Spinal cord (tissue), 10 donors: ENCODE results near the gene DDX4. TPM values are rescaled to one million over a fixed set of nuclear protein-coding genes. Genes with fewer than 3 reads are reported as not detected.

Experiments used
- DNase-seq, 6 donors: peaks; one replicate each; pipeline versions ENCODE4 v3.0.0 to v3.0.0-alpha.2; 2013 to 2015; ENCODE audit warnings: low spot score in 6 of 6, low read depth in 4 of 6
- H3K27ac ChIP-seq: one replicate; pipeline ENCODE4 v1.5.1; 2013; ENCODE audit warnings: low read depth, low read length, control low read depth
- H3K27me3 ChIP-seq: one replicate; pipeline ENCODE4 v1.6.1; 2013; ENCODE audit warnings: low read length; ENCODE audit not compliant: control insufficient read depth, insufficient read depth
- H3K36me3 ChIP-seq: one replicate; pipeline ENCODE4 v1.6.1; 2013; ENCODE audit warnings: low read length; ENCODE audit not compliant: control insufficient read depth, insufficient read depth
- H3K4me1 ChIP-seq: one replicate; pipeline ENCODE4 v1.6.1; 2013; ENCODE audit warnings: low read length; ENCODE audit not compliant: control insufficient read depth, insufficient read depth
- H3K4me3 ChIP-seq: one replicate; pipeline ENCODE4 v1.5.1; 2013; ENCODE audit warnings: low read depth, low read length, control low read depth
- H3K9me3 ChIP-seq: one replicate; pipeline ENCODE4 v1.6.1; 2013; ENCODE audit warnings: low read length; ENCODE audit not compliant: control insufficient read depth, insufficient read depth
- WGBS: methylation state at CpG from one replicate; pipeline ENCODE4 v1.1.5; 2013; ENCODE audit warnings: missing lambda C conversion rate; ENCODE audit not compliant: insufficient coverage; 5-methylcytosine and 5-hydroxymethylcytosine counted together
- polyA plus RNA-seq, 2 donors: library from polyadenylated mRNA; unstranded; fragments of 120-200 nt; gene quantifications; one replicate each; pipeline ENCODE4 v1.2.1, GENCODE V29; 2013; ENCODE audit not compliant: insufficient read length in 2 of 2
- total RNA-seq, 2 donors: library from RNA; depleted of rRNA in 1 of 2; stranded (reverse); fragments of 120-200 nt in 1 of 2; fragments of >200 nt in 1 of 2; gene quantifications; one replicate each; pipeline versions ENCODE4 v1.2.3 to v1.2.4, GENCODE V29; 2013 to 2014
- donor health status: healthy.

The DDX4 gene
- total and polyA plus RNA-seq, 4 donors: 0.10 to 0.30 (median 0.24) TPM; not detected in 1

DNA sequence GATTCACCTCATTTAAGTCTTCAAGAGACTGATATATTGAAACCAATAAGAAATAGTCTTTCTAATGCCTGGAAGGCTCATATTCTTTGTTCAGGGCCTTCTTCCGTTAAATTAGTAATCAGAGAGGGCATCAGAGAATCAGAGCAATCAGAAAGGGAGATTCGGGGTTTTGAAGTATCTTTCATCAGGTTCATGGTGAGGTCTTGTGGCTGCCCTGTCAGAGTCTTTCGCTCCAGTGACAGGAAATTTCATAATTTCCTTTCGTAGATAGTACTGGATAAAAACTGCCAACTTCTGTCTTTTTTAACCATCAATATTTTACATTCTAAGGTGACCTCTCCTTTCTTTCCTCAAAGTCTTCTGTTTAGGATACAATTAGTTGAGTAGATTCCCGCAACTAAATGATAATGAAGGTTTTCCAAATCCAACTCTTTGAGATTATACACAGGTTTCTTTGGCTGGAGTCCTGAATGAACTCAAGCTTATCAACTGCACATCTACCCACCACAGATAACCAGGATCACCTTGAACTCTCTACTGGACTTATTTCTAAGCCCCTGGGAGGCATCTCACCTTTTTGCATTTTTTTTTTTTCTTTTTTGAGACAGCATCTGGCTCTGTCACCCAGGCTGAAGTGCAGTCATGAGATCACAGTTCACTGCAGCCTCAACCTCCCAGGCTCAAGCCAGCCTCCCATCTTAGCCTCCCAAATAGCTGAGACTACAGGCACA lies 118.8 kb downstream of the DDX4 start:
- Histone ChIP-seq H3K4me1 (no peaks in the 10 kb centered on the region), H3K27me3 (no peaks in the 10 kb centered on the region), H3K4me3 (no peak overlapping the region), H3K36me3 (no peaks in the 10 kb centered on the region), H3K9me3 (no peaks in the 10 kb centered on the region), H3K27ac (no peak overlapping the region)
- WGBS: 100% methylated on average over 1 of the region's 5 CpGs
- DNase-seq: no peak

DNA sequence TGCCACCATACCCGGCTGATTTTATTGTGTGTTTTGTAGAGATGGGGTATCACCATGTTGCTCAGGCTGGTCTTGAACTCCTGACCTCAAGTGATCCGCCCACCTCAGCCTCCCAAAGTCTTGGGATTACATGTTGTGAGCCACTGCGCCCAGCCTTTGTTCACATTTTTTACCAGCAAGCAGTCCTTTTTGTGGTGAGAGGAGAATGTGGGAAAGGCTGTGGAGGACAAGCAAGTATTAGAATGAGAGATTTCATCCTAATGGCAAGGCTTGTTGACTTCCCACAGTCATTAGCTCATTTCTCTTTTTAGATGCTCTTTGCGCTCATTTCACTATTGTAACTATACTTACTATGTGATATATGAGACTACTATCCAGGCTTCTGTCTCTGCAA lies 119.4 kb downstream of the DDX4 start:
- H3K36me3 ChIP-seq: no peaks in the 10 kb centered on the region
- WGBS: 100% methylated on average over 1 of the region's 4 CpGs
- no peaks in the 10 kb centered on the region for H3K4me1 ChIP-seq
- no peak overlapping the region for H3K4me3 ChIP-seq
- H3K27me3 ChIP-seq: no peaks in the 10 kb centered on the region
- DNase-seq: no peak
- no peak overlapping the region for H3K27ac ChIP-seq
- H3K9me3 ChIP-seq: no peaks in the 10 kb centered on the region

- H3K27ac ChIP-seq: no peak overlapping the region
- WGBS: no CpG with 5 or more reads among the region's 2 CpGs
- no peaks in the 10 kb centered on the region for H3K36me3 ChIP-seq
- no peaks in the 10 kb centered on the region for H3K9me3 ChIP-seq
- H3K4me1 ChIP-seq: no peaks in the 10 kb centered on the region
- no peak for DNase-seq
- H3K27me3 ChIP-seq: no peaks in the 10 kb centered on the region
- no peak overlapping the region for H3K4me3 ChIP-seq
Measured at GRCh38 chr5:55858104-55858503, 120.2 kb downstream of the DDX4 start.

- no CpG with 5 or more reads among the region's 3 CpGs for WGBS
- H3K4me1 ChIP-seq: no peaks in the 10 kb centered on the region
- H3K36me3 ChIP-seq: no peaks in the 10 kb centered on the region
- no peak overlapping the region for H3K27ac ChIP-seq
- DNase-seq: no peak
- H3K27me3 ChIP-seq: no peaks in the 10 kb centered on the region
- no peak overlapping the region for H3K4me3 ChIP-seq
- H3K9me3 ChIP-seq: no peaks in the 10 kb centered on the region
Measured at GRCh38 chr5:55860288-55860687, 122.4 kb downstream of the DDX4 start.

DNA sequence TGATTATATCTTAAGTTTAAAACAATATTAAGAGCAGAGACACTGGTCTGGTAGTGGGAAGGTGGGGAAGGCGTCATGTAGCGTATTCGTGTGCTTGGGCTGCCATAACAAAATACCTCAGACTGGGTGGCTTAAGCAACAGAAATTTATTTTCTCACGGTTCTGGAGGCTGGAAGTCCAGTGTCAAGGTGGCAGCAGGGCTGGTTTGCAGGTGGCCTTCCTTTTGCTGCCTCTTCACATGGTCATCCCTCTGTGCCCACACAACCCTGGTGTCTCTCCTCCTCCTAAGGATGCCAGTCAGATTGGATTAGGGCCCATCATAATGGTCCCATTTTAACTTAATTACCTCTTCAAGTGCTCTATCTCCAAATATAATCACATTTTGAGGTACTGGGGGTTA lies 122.8 kb downstream of the DDX4 start:
- Histone ChIP-seq H3K27ac (no peak overlapping the region), H3K4me1 (no peaks in the 10 kb centered on the region), H3K27me3 (no peaks in the 10 kb centered on the region), H3K9me3 (no peaks in the 10 kb centered on the region), H3K4me3 (no peak overlapping the region), H3K36me3 (no peaks in the 10 kb centered on the region)
- WGBS: 85% methylated on average over 3 of the region's 4 CpGs
- no peak for DNase-seq

DNA sequence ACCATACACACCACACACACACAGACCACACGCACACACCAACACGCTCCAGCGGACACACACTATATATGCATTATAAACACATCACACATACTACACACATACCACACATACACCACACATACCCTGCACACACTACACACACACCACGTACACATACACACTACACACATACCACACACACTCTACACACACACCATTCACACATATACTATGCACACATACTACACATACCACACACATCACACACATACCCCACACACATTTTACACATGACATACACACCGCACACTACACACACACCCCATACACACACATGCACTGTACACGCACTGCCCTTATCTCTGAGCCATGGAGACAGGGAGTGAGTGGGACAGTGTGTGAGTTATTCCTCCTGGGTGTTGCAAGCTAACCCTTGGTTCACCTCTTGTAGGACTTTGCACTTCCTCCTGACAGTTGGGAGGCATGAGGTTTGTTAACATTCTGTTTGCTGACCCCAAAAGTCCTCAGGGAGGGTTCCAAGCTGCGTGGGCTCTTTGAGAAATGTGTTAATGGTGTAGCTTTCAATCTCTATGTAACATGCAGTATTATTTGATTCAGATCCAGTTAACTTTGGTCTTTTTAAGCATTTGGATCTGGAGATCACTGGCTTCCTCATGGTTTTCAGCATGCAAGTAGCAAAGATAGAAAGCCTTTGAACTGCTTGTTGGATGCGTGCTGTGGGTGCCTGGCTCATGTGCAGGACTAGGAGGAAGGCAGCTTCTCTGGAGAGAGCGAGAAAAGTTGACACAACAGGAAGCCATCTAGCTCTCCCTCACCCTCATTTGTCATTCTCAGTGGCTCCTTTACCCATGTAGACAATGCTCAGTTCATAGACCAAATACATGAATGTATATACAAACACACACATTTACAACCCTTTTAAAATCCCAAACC lies 127.0 kb downstream of the DDX4 start:
- Histone ChIP-seq H3K9me3 (no peaks in the 10 kb centered on the region), H3K4me1 (no peaks in the 10 kb centered on the region), H3K27ac (no peak overlapping the region), H3K4me3 (no peak overlapping the region), H3K36me3 (no peaks in the 10 kb centered on the region), H3K27me3 (no peaks in the 10 kb centered on the region)
- no peak for DNase-seq
- WGBS: 84% methylated on average over 5 of the region's 9 CpGs

GRCh38 chr5:55865831-55866230 lies 128.0 kb downstream of the DDX4 start:
- Histone ChIP-seq H3K4me1 (no peaks in the 10 kb centered on the region), H3K36me3 (no peaks in the 10 kb centered on the region), H3K9me3 (no peaks in the 10 kb centered on the region), H3K4me3 (no peak overlapping the region), H3K27me3 (no peaks in the 10 kb centered on the region), H3K27ac (no peak overlapping the region)
- DNase-seq: no peak
- WGBS: 82% methylated on average over 3 of the region's 3 CpGs

DNA sequence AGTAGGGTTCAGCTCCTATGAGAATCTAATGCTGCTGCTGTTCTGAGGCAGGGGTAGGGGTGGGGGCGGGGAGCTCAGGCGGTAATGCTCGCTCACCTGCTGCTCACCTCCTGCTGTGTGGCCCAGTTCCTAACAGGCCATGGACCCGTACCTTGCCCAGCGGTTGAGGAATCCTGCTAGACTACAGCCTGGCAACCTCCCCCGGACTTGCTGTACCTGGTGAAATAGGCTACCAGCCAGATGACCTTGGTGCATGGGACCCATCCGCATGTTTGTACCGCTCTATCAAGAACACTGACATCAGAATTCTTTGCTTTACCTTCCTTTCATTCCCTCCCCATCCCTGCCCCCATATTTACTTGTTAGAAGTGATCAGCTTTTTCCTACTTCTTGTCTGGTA lies 128.6 kb downstream of the DDX4 start:
- no peak overlapping the region for H3K27ac ChIP-seq
- no peaks in the 10 kb centered on the region for H3K4me1 ChIP-seq
- no peaks in the 10 kb centered on the region for H3K27me3 ChIP-seq
- 93% methylated on average over 8 of the region's 8 CpGs for WGBS
- H3K4me3 ChIP-seq: no peak overlapping the region
- DNase-seq: no peak
- no peaks in the 10 kb centered on the region for H3K36me3 ChIP-seq
- no peaks in the 10 kb centered on the region for H3K9me3 ChIP-seq
